ENCODE data around the gene ASIC3.
"Not testable (repeated sequence)": the region's sequence is repeated elsewhere in the genome, so short reads cannot be mapped to it uniquely, and the experiment has no call there.

The ASIC3 gene

GRCh38 chr7:151008143-151008510 is 40.2 kb upstream of the ASIC3 start:
- no peaks in the 10 kb centered on the region for H3K27me3 ChIP-seq (replicated peaks; ENCODE audit: control insufficient read depth, insufficient read depth, low read length, poor library complexity, severe bottlenecking)
- H3K36me3 ChIP-seq (ENCODE audit: control insufficient read depth, insufficient read depth, low read length) = no peaks in the 10 kb centered on the region
- peaks cover 62% of the 10 kb centered on the region for H3K4me1 ChIP-seq (ENCODE audit: control insufficient read depth, insufficient read depth, low read length, poor library complexity, severe bottlenecking)
- peak overlapping the region; percentile 33 for H3K4me3 ChIP-seq (ENCODE audit: insufficient read depth, low read depth, low read length, poor library complexity, severe bottlenecking)
- peak overlapping the region; percentile 76 for H3K27ac ChIP-seq (ENCODE audit: insufficient read depth, low read length, poor library complexity, severe bottlenecking)
- peak in 1 of 3 donors; percentile 32 for DNase-seq
- H3K9me3 ChIP-seq (ENCODE audit: control insufficient read depth, low read length) = no peaks in the 10 kb centered on the region

GRCh38 chr7:151008511-151009323 is 39.6 kb upstream of the ASIC3 start:
- peak overlapping the region; percentile 33 for H3K4me3 ChIP-seq (ENCODE audit: insufficient read depth, low read depth, low read length, poor library complexity, severe bottlenecking)
- H3K36me3 ChIP-seq (ENCODE audit: control insufficient read depth, insufficient read depth, low read length) = no peaks in the 10 kb centered on the region
- peak overlapping the region; percentile 76 for H3K27ac ChIP-seq (ENCODE audit: insufficient read depth, low read length, poor library complexity, severe bottlenecking)
- no peaks in the 10 kb centered on the region for H3K9me3 ChIP-seq (ENCODE audit: control insufficient read depth, low read length)
- peak; percentile 71 to 78 (median 72) for DNase-seq
- peaks cover 68% of the 10 kb centered on the region for H3K4me1 ChIP-seq (ENCODE audit: control insufficient read depth, insufficient read depth, low read length, poor library complexity, severe bottlenecking)
- no peaks in the 10 kb centered on the region for H3K27me3 ChIP-seq (replicated peaks; ENCODE audit: control insufficient read depth, insufficient read depth, low read length, poor library complexity, severe bottlenecking)

- Histone ChIP-seq H3K4me1 (ENCODE audit: control insufficient read depth, insufficient read depth, low read length, poor library complexity, severe bottlenecking) (peaks cover 75% of the 10 kb centered on the region), H3K4me3 (ENCODE audit: insufficient read depth, low read depth, low read length, poor library complexity, severe bottlenecking) (no peak overlapping the region), H3K9me3 (ENCODE audit: control insufficient read depth, low read length) (no peaks in the 10 kb centered on the region), H3K27ac (ENCODE audit: insufficient read depth, low read length, poor library complexity, severe bottlenecking) (peak overlapping the region; percentile 76), H3K27me3 (replicated peaks; ENCODE audit: control insufficient read depth, insufficient read depth, low read length, poor library complexity, severe bottlenecking) (no peaks in the 10 kb centered on the region), H3K36me3 (ENCODE audit: control insufficient read depth, insufficient read depth, low read length) (no peaks in the 10 kb centered on the region)
- no peak for DNase-seq
Observed at GRCh38 chr7:151009327-151010036, 38.8 kb upstream of the ASIC3 start.

GRCh38 chr7:151010037-151010306 is 38.4 kb upstream of the ASIC3 start:
- peaks cover 80% of the 10 kb centered on the region for H3K4me1 ChIP-seq (ENCODE audit: control insufficient read depth, insufficient read depth, low read length, poor library complexity, severe bottlenecking)

GRCh38 chr7:151010307-151011096 is 37.8 kb upstream of the ASIC3 start:
- Histone ChIP-seq H3K27ac (ENCODE audit: insufficient read depth, low read length, poor library complexity, severe bottlenecking) (peak overlapping the region; percentile 76), H3K4me3 (ENCODE audit: insufficient read depth, low read depth, low read length, poor library complexity, severe bottlenecking) (no peak overlapping the region), H3K4me1 (ENCODE audit: control insufficient read depth, insufficient read depth, low read length, poor library complexity, severe bottlenecking) (peaks cover 86% of the 10 kb centered on the region), H3K9me3 (ENCODE audit: control insufficient read depth, low read length) (no peaks in the 10 kb centered on the region), H3K36me3 (ENCODE audit: control insufficient read depth, insufficient read depth, low read length) (no peaks in the 10 kb centered on the region), H3K27me3 (replicated peaks; ENCODE audit: control insufficient read depth, insufficient read depth, low read length, poor library complexity, severe bottlenecking) (no peaks in the 10 kb centered on the region)
- DNase-seq = peak in 1 of 3 donors; percentile 32

More at GRCh38 chr7:151010037-151010306, 38.4 kb upstream of the ASIC3 start:
- H3K27ac ChIP-seq (ENCODE audit: insufficient read depth, low read length, poor library complexity, severe bottlenecking) = peak overlapping the region; percentile 76
- no peaks in the 10 kb centered on the region for H3K27me3 ChIP-seq (replicated peaks; ENCODE audit: control insufficient read depth, insufficient read depth, low read length, poor library complexity, severe bottlenecking)
- H3K36me3 ChIP-seq (ENCODE audit: control insufficient read depth, insufficient read depth, low read length) = no peaks in the 10 kb centered on the region
- DNase-seq = no peak
- no peak overlapping the region for H3K4me3 ChIP-seq (ENCODE audit: insufficient read depth, low read depth, low read length, poor library complexity, severe bottlenecking)
- no peaks in the 10 kb centered on the region for H3K9me3 ChIP-seq (ENCODE audit: control insufficient read depth, low read length)

GRCh38 chr7:151011097-151011409 is 37.3 kb upstream of the ASIC3 start:
- H3K4me3 ChIP-seq (ENCODE audit: insufficient read depth, low read depth, low read length, poor library complexity, severe bottlenecking) = no peak overlapping the region
- peak overlapping the region; percentile 76 for H3K27ac ChIP-seq (ENCODE audit: insufficient read depth, low read length, poor library complexity, severe bottlenecking)

GRCh38 chr7:151011616-151012015 is 36.7 kb upstream of the ASIC3 start:
- not testable (repeated sequence) for H3K4me3 ChIP-seq (ENCODE audit: insufficient read depth, low read depth, low read length, poor library complexity, severe bottlenecking); DNase-seq; H3K36me3 ChIP-seq (ENCODE audit: control insufficient read depth, insufficient read depth, low read length); H3K27me3 ChIP-seq (replicated peaks; ENCODE audit: control insufficient read depth, insufficient read depth, low read length, poor library complexity, severe bottlenecking); H3K9me3 ChIP-seq (ENCODE audit: control insufficient read depth, low read length)
- Histone ChIP-seq H3K4me1 (ENCODE audit: control insufficient read depth, insufficient read depth, low read length, poor library complexity, severe bottlenecking) (peaks cover 90% of the 10 kb centered on the region), H3K27ac (ENCODE audit: insufficient read depth, low read length, poor library complexity, severe bottlenecking) (peak overlapping the region; percentile 91)

More at GRCh38 chr7:151011097-151011409, 37.3 kb upstream of the ASIC3 start:
- H3K9me3 ChIP-seq (ENCODE audit: control insufficient read depth, low read length) = no peaks in the 10 kb centered on the region
- no peak for DNase-seq
- H3K36me3 ChIP-seq (ENCODE audit: control insufficient read depth, insufficient read depth, low read length) = no peaks in the 10 kb centered on the region
- no peaks in the 10 kb centered on the region for H3K27me3 ChIP-seq (replicated peaks; ENCODE audit: control insufficient read depth, insufficient read depth, low read length, poor library complexity, severe bottlenecking)
- peaks cover 91% of the 10 kb centered on the region for H3K4me1 ChIP-seq (ENCODE audit: control insufficient read depth, insufficient read depth, low read length, poor library complexity, severe bottlenecking)

- no peaks in the 10 kb centered on the region for H3K36me3 ChIP-seq (ENCODE audit: control insufficient read depth, insufficient read depth, low read length)
- H3K27me3 ChIP-seq (replicated peaks; ENCODE audit: control insufficient read depth, insufficient read depth, low read length, poor library complexity, severe bottlenecking) = no peaks in the 10 kb centered on the region
- no peaks in the 10 kb centered on the region for H3K9me3 ChIP-seq (ENCODE audit: control insufficient read depth, low read length)
- H3K27ac ChIP-seq (ENCODE audit: insufficient read depth, low read length, poor library complexity, severe bottlenecking) = peak overlapping the region; percentile 91
- DNase-seq = no peak
- H3K4me1 ChIP-seq (ENCODE audit: control insufficient read depth, insufficient read depth, low read length, poor library complexity, severe bottlenecking) = peaks cover 86% of the 10 kb centered on the region
- H3K4me3 ChIP-seq (ENCODE audit: insufficient read depth, low read depth, low read length, poor library complexity, severe bottlenecking) = no peak overlapping the region
Observed at GRCh38 chr7:151012031-151012692, 36.2 kb upstream of the ASIC3 start.

- peaks cover 86% of the 10 kb centered on the region for H3K4me1 ChIP-seq (ENCODE audit: control insufficient read depth, insufficient read depth, low read length, poor library complexity, severe bottlenecking)
- H3K9me3 ChIP-seq (ENCODE audit: control insufficient read depth, low read length) = no peaks in the 10 kb centered on the region
- no peak overlapping the region for H3K4me3 ChIP-seq (ENCODE audit: insufficient read depth, low read depth, low read length, poor library complexity, severe bottlenecking)
- DNase-seq = no peak
- H3K36me3 ChIP-seq (ENCODE audit: control insufficient read depth, insufficient read depth, low read length) = no peaks in the 10 kb centered on the region
- peak overlapping the region; percentile 91 for H3K27ac ChIP-seq (ENCODE audit: insufficient read depth, low read length, poor library complexity, severe bottlenecking)
- no peaks in the 10 kb centered on the region for H3K27me3 ChIP-seq (replicated peaks; ENCODE audit: control insufficient read depth, insufficient read depth, low read length, poor library complexity, severe bottlenecking)
Observed at GRCh38 chr7:151012911-151013347, 35.4 kb upstream of the ASIC3 start.

All from effector memory CD4-positive, alpha-beta T cell (primary cell).